ENCODE measurements around the gene HIF1AN. TPM values are rescaled to one million over a fixed set of nuclear protein-coding genes. Genes with fewer than 3 reads are reported as not detected.
A peak's percentile ranks its signal among the peaks of the same experiment; 100 is the strongest.

Gene HIF1AN
- total RNA-seq, 1 donor from 2014 or later: 53.4 TPM

DNA sequence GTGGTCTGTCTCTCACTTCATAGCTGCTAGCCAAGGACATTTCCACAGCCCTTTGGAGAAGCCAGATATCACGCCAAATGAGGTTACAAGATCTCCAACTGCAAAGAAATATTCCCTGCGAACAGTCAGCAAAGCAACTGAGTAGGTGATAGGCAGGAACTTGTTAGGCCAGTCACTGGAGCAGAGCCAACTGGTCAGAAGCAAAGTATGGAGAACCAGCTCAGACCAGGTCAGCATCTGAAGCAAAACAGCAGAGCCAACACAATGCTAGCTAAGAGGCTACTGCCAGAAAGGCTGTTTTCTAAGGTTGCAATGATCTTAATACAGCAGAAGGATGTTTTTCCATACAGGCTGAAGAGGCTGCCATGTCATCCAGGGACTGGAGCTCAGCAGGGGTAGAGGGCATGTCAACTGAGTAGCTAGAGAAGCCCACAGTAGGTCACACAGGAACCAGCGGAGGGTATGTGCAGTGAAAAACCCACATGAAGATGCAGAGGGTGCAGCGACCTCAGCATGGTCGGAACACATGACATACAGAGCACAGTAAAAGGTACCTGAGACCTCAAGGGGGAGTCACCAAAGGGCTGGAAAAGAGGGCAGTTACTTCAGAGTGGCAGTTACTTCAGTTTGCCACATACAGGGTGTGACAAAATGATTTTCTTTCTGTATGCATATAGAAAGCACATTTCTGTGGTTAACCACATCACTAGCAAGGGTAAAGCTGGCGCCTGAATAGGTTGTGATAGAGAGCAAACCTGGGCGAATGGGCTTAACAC is 25.0 kb upstream of the HIF1AN start:
- no peak overlapping the region for H3K27ac ChIP-seq (replicated peaks)
- no peaks in the 10 kb centered on the region for H3K9me3 ChIP-seq (replicated peaks)
- H3K27me3 ChIP-seq (ENCODE audit: low read depth): no peaks in the 10 kb centered on the region
- DNase-seq: no peak
- H3K4me1 ChIP-seq: no peaks in the 10 kb centered on the region
- intact Hi-C loops (cut with micrococcal nuclease): no loop called here
- TF ChIP-seq, protein P1, sequence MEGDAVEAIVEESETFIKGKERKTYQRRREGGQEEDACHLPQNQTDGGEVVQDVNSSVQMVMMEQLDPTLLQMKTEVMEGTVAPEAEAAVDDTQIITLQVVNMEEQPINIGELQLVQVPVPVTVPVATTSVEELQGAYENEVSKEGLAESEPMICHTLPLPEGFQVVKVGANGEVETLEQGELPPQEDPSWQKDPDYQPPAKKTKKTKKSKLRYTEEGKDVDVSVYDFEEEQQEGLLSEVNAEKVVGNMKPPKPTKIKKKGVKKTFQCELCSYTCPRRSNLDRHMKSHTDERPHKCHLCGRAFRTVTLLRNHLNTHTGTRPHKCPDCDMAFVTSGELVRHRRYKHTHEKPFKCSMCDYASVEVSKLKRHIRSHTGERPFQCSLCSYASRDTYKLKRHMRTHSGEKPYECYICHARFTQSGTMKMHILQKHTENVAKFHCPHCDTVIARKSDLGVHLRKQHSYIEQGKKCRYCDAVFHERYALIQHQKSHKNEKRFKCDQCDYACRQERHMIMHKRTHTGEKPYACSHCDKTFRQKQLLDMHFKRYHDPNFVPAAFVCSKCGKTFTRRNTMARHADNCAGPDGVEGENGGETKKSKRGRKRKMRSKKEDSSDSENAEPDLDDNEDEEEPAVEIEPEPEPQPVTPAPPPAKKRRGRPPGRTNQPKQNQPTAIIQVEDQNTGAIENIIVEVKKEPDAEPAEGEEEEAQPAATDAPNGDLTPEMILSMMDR (IDR thresholded peaks at IDR 0.05; ENCODE audit: borderline replicate concordance): no peak
- no peak overlapping the region for H3K4me3 ChIP-seq
- peaks cover 79% of the 10 kb centered on the region for H3K36me3 ChIP-seq

DNA sequence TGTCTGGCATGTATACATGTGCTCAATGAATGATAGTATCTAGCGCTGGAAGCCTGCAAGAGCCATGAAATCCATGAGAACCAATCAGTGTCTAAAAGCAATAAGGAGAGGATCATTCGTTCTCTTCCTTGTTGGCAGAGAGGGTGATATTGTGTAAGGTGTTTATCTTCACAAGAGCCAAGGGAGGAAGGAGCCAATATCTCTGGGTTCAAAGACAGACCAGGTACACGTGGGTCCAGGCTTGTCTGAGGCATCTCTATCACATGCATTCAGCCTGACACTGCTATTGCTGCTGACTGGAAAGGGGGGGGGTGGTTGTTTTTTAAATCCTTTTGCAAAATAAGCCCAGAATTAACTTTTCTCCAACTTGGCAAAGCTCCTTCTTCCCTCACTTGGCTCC is 20.1 kb upstream of the HIF1AN start:
- H3K4me1 ChIP-seq: peaks cover 18% of the 10 kb centered on the region
- DNase-seq: no peak
- no peaks in the 10 kb centered on the region for H3K9me3 ChIP-seq (replicated peaks)
- intact Hi-C loops (cut with micrococcal nuclease): no loop called here
- TF ChIP-seq, protein P1 (IDR thresholded peaks at IDR 0.05; ENCODE audit: borderline replicate concordance): no peak
- H3K27me3 ChIP-seq (ENCODE audit: low read depth): no peaks in the 10 kb centered on the region
- peaks cover 38% of the 10 kb centered on the region for H3K36me3 ChIP-seq
- no peak overlapping the region for H3K27ac ChIP-seq (replicated peaks)
- H3K4me3 ChIP-seq: no peak overlapping the region

DNA sequence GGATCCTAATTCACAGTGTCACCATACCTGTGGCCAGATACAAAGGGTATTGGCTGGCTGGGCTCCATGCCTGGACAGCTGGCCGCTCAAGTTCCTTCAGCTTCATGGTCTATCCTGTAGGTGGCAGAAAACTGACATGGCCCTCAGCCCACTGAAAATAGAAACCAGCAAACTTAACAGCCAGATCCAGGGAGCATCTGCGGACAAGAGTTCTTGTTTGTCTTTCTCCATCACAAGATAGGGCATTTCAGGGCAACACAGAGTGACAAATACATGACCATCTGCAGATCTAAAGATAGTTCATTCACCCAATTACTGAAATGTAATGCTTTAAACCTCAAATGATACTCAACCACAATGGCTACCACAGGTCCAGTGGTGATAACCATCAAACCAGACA is 18.9 kb upstream of the HIF1AN start:
- H3K27ac ChIP-seq (replicated peaks): no peak overlapping the region
- TF ChIP-seq, protein P1 (IDR thresholded peaks at IDR 0.05; ENCODE audit: borderline replicate concordance): peak; percentile 25
- H3K4me3 ChIP-seq: no peak overlapping the region
- peaks cover 30% of the 10 kb centered on the region for H3K36me3 ChIP-seq
- no peak for DNase-seq
- peaks cover 18% of the 10 kb centered on the region for H3K4me1 ChIP-seq
- no peaks in the 10 kb centered on the region for H3K9me3 ChIP-seq (replicated peaks)
- intact Hi-C loops (cut with micrococcal nuclease): no loop called here
- H3K27me3 ChIP-seq (ENCODE audit: low read depth): no peaks in the 10 kb centered on the region

DNA sequence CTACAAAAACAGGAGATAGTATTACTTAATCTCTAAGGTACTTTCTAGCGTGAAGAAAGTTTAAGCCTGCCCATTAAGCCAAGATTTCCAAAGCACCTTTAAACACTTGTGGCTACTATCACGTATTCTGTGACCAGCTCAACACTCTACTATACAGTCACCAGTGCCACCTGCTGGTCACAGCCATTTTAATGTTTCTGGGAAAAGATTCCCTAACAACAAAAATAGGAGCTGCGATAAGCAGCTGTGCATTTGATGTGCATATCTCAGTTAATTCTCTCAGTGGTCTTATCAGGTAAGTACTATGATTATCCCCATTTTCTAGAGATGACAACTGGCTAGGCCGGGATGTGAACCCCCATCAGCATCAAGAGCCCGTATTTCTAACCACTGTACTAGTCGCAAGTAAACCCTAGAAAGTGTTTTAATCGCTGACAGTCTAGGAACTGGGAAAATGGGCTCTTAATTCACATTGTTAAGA is 16.9 kb upstream of the HIF1AN start:
- H3K27me3 ChIP-seq (ENCODE audit: low read depth): no peaks in the 10 kb centered on the region
- H3K4me3 ChIP-seq: peak overlapping the region; percentile 79
- H3K9me3 ChIP-seq (replicated peaks): no peaks in the 10 kb centered on the region
- TF ChIP-seq, protein P1 (IDR thresholded peaks at IDR 0.05; ENCODE audit: borderline replicate concordance): peak; percentile 75
- peak; percentile 30 for DNase-seq
- H3K27ac ChIP-seq (replicated peaks): peak overlapping the region; percentile 70
- peaks cover 18% of the 10 kb centered on the region for H3K4me1 ChIP-seq
- intact Hi-C loops (cut with micrococcal nuclease): no loop called here
- peaks cover 29% of the 10 kb centered on the region for H3K36me3 ChIP-seq

DNA sequence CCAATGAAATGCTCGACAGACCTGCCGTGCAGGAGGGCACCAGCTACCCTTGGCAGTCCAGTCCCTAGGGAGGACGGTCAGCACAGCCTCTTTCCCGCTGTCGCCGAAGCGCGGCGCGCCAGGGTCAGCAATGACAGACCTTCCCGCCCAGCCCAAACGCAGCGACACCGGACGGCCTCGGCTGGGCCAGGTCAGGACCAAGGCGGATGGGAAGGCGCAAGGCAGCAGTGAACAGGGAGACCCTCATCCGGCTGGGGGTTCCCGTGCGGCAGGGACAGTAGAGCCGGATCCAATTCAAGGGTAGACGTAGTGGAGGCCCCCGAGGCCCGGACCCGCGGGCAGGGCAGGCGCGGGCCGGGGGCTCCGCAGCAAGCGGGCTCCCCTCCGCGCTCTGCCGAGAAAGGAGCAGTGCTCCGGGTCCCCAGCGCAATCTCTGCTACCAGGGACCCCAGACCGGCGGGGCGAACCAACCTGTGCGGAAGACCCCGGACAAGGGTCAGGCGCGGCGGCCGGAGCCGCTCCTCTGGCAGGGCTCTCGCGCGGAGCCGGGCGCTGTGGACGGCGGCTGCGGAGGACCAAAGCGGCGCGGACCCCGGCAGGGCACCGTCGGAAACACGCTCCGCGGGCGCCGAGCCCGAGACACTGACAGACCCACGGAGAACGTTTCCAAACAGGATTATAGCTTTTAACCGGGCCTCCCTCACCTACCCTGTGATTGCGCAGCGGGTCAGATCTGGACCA is 16.3 kb upstream of the HIF1AN start, which contains the start of gene SEC31B:
TSS of gene SEC31B (minus strand) at position 551 of the 741 bp plus-strand sequence. CDS start 2,909 bp downstream, outside the sequence.
- TF ChIP-seq, protein P1 (IDR thresholded peaks at IDR 0.05; ENCODE audit: borderline replicate concordance): no peak
- H3K27me3 ChIP-seq (ENCODE audit: low read depth): no peaks in the 10 kb centered on the region
- peak within 1 kb of the TSS; percentile 70 for H3K27ac ChIP-seq (replicated peaks)
- H3K4me3 ChIP-seq: peak within 1 kb of the TSS; percentile 79
- intact Hi-C loops (cut with micrococcal nuclease): no loop called here
- peak; percentile 53 for DNase-seq
- peaks cover 18% of the 10 kb centered on the region for H3K4me1 ChIP-seq
- peaks cover 36% of the 10 kb centered on the region for H3K36me3 ChIP-seq
- H3K9me3 ChIP-seq (replicated peaks): no peaks in the 10 kb centered on the region
